Muscle of leg (tissue), 11 donors: ENCODE results near the gene CAMKMT. TPM values are rescaled to one million over a fixed set of nuclear protein-coding genes. Genes with fewer than 3 reads are reported as not detected.
"Not testable (repeated sequence)": the region's sequence is repeated elsewhere in the genome, so short reads cannot be mapped to it uniquely, and the experiment has no call there.

Experiments used
- DNase-seq: peaks from one replicate; pipeline ENCODE4 v3.0.0; 2013
- H3K27ac ChIP-seq: one replicate; pipeline ENCODE4 v1.5.1; 2013; ENCODE audit warnings: mild to moderate bottlenecking, low read length, control low read depth
- H3K27me3 ChIP-seq: one replicate; pipeline ENCODE4 v1.6.1; 2013; ENCODE audit warnings: low read length; ENCODE audit not compliant: control insufficient read depth, insufficient read depth
- H3K36me3 ChIP-seq: one replicate; pipeline ENCODE4 v1.6.1; 2013; ENCODE audit warnings: low read length; ENCODE audit not compliant: control insufficient read depth, insufficient read depth
- H3K4me1 ChIP-seq: one replicate; pipeline ENCODE4 v1.6.1; 2013; ENCODE audit warnings: low read length; ENCODE audit not compliant: control insufficient read depth, insufficient read depth
- H3K4me3 ChIP-seq: one replicate; pipeline ENCODE4 v1.5.1; 2013; ENCODE audit warnings: low read length, control low read depth
- H3K9me3 ChIP-seq: replicated peaks from 2 replicates; pipeline ENCODE4 v1.6.1; 2013; ENCODE audit warnings: low read depth, low read length; ENCODE audit not compliant: control insufficient read depth
- WGBS: methylation state at CpG from one replicate; pipeline ENCODE4 v1.1.5; 2013; ENCODE audit warnings: missing lambda C conversion rate; ENCODE audit not compliant: insufficient coverage; 5-methylcytosine and 5-hydroxymethylcytosine counted together
- polyA plus RNA-seq, 8 donors: library from polyadenylated mRNA; unstranded; fragments of 120-200 nt; gene quantifications; one replicate each; pipeline versions ENCODE4 v1.2.1 to v1.2.3, GENCODE V29; 2013; ENCODE audit warnings: inconsistent platforms in 1 of 8, low replicate concordance in 1 of 8; ENCODE audit not compliant: insufficient read length in 8 of 8, insufficient read depth in 1 of 8
- total RNA-seq: library from RNA; stranded (reverse); fragments of 120-200 nt; gene quantifications from one replicate; pipeline ENCODE4 v1.2.4, GENCODE V29; 2013

The CAMKMT gene
- total and polyA plus RNA-seq, 9 donors: 3.8 to 6.1 (median 4.6) TPM

- no CpG with 5 or more reads among the region's 2 CpGs for WGBS
- not testable (repeated sequence) for H3K4me1 ChIP-seq, H3K4me3 ChIP-seq, DNase-seq, H3K9me3 ChIP-seq, H3K36me3 ChIP-seq, H3K27ac ChIP-seq, H3K27me3 ChIP-seq
Observed at GRCh38 chr2:44385226-44385625, 23.5 kb downstream of the CAMKMT start.

GRCh38 chr2:44388877-44389276, 27.1 kb downstream of the CAMKMT start:
- Histone ChIP-seq H3K27me3 (no peaks in the 10 kb centered on the region), H3K9me3 (no peaks in the 10 kb centered on the region), H3K36me3 (no peaks in the 10 kb centered on the region), H3K4me3 (no peak overlapping the region), H3K27ac (no peak overlapping the region), H3K4me1 (no peaks in the 10 kb centered on the region)
- 75% methylated on average over 2 of the region's 4 CpGs for WGBS
- no peak for DNase-seq

GRCh38 chr2:44389895-44390294, 28.1 kb downstream of the CAMKMT start:
- H3K4me3 ChIP-seq: no peak overlapping the region
- no peak overlapping the region for H3K27ac ChIP-seq
- no peaks in the 10 kb centered on the region for H3K4me1 ChIP-seq
- no CpG with 5 or more reads among the region's 1 CpG for WGBS
- H3K9me3 ChIP-seq: no peaks in the 10 kb centered on the region
- no peaks in the 10 kb centered on the region for H3K27me3 ChIP-seq
- DNase-seq: no peak
- no peaks in the 10 kb centered on the region for H3K36me3 ChIP-seq

- DNase-seq: peak; percentile 44
- no CpG with 5 or more reads among the region's 3 CpGs for WGBS
- H3K4me1 ChIP-seq: no peaks in the 10 kb centered on the region
- H3K27me3 ChIP-seq: no peaks in the 10 kb centered on the region
- no peaks in the 10 kb centered on the region for H3K9me3 ChIP-seq
- H3K36me3 ChIP-seq: no peaks in the 10 kb centered on the region
- H3K27ac ChIP-seq: no peak overlapping the region
- H3K4me3 ChIP-seq: no peak overlapping the region
Observed at GRCh38 chr2:44392338-44392943, 30.7 kb downstream of the CAMKMT start.

GRCh38 chr2:44397447-44398175, 35.9 kb downstream of the CAMKMT start:
- Histone ChIP-seq H3K4me3 (peak overlapping the region; percentile 22), H3K27me3 (no peaks in the 10 kb centered on the region), H3K9me3 (no peaks in the 10 kb centered on the region), H3K27ac (no peak overlapping the region), H3K36me3 (no peaks in the 10 kb centered on the region), H3K4me1 (no peaks in the 10 kb centered on the region)
- WGBS: no CpG with 5 or more reads among the region's 7 CpGs
- DNase-seq: peak; percentile 72

- Histone ChIP-seq H3K4me1 (no peaks in the 10 kb centered on the region), H3K4me3 (peak overlapping the region; percentile 22), H3K36me3 (no peaks in the 10 kb centered on the region), H3K27me3 (no peaks in the 10 kb centered on the region), H3K9me3 (no peaks in the 10 kb centered on the region), H3K27ac (no peak overlapping the region)
- DNase-seq: peak; percentile 17
- WGBS: no CpG with 5 or more reads among the region's 6 CpGs
Observed at GRCh38 chr2:44398243-44398897, 36.6 kb downstream of the CAMKMT start.

- WGBS: no CpG with 5 or more reads among the region's 1 CpG
Observed at GRCh38 chr2:44420725-44421124, 59.0 kb downstream of the CAMKMT start.

GRCh38 chr2:44424211-44424610, 62.5 kb downstream of the CAMKMT start:
- Histone ChIP-seq H3K4me3 (no peak overlapping the region), H3K4me1 (no peaks in the 10 kb centered on the region), H3K36me3 (no peaks in the 10 kb centered on the region), H3K9me3 (no peaks in the 10 kb centered on the region), H3K27ac (no peak overlapping the region), H3K27me3 (no peaks in the 10 kb centered on the region)
- DNase-seq: no peak
- WGBS: 95% methylated on average over 4 of the region's 9 CpGs

More at GRCh38 chr2:44420725-44421124, 59.0 kb downstream of the CAMKMT start:
- H3K27me3 ChIP-seq: no peaks in the 10 kb centered on the region
- H3K9me3 ChIP-seq: no peaks in the 10 kb centered on the region
- H3K4me3 ChIP-seq: no peak overlapping the region
- no peak for DNase-seq
- no peak overlapping the region for H3K27ac ChIP-seq
- H3K36me3 ChIP-seq: no peaks in the 10 kb centered on the region
- H3K4me1 ChIP-seq: no peaks in the 10 kb centered on the region

- WGBS: no CpG with 5 or more reads among the region's 1 CpG
Observed at GRCh38 chr2:44429034-44429433, 67.3 kb downstream of the CAMKMT start.

GRCh38 chr2:44430342-44430741, 68.6 kb downstream of the CAMKMT start:
- WGBS: no CpG with 5 or more reads among the region's 1 CpG
- H3K4me3 ChIP-seq: no peak overlapping the region
- H3K4me1 ChIP-seq: no peaks in the 10 kb centered on the region

More at GRCh38 chr2:44429034-44429433, 67.3 kb downstream of the CAMKMT start:
- H3K27me3 ChIP-seq: no peaks in the 10 kb centered on the region
- H3K36me3 ChIP-seq: no peaks in the 10 kb centered on the region
- H3K4me1 ChIP-seq: no peaks in the 10 kb centered on the region
- no peak for DNase-seq
- H3K9me3 ChIP-seq: no peaks in the 10 kb centered on the region
- no peak overlapping the region for H3K27ac ChIP-seq
- no peak overlapping the region for H3K4me3 ChIP-seq

More at GRCh38 chr2:44430342-44430741, 68.6 kb downstream of the CAMKMT start:
- H3K27me3 ChIP-seq: no peaks in the 10 kb centered on the region
- no peak for DNase-seq
- H3K9me3 ChIP-seq: no peaks in the 10 kb centered on the region
- no peak overlapping the region for H3K27ac ChIP-seq
- no peaks in the 10 kb centered on the region for H3K36me3 ChIP-seq
